MM.1S (cell line): Measurements from ENCODE around the gene CFAP46.
"Not testable (repeated sequence)": the region's sequence is repeated elsewhere in the genome, so short reads cannot be mapped to it uniquely, and the experiment has no call there.

Experiments
- DNase-seq: peaks from one replicate; pipeline ENCODE4 v3.0.0-alpha.2; 2015
- H2AFZ ChIP-seq: fragments of 300-600 bp; sonication (generic); 2 replicates; pipeline ENCODE4 v1.6.0; 2016; ENCODE audit warnings: antibody characterized with exemption, low read length
- H3F3A ChIP-seq: fragments of 300-600 bp; sonication (generic); 2 replicates; pipeline ENCODE4 v1.6.1; 2016; ENCODE audit warnings: mild to moderate bottlenecking, antibody characterized with exemption, low read length, moderate library complexity, mixed read lengths; ENCODE audit not compliant: insufficient read depth
- H3K27ac ChIP-seq: fragments of 300-600 bp; sonication (generic); 2 replicates; pipeline ENCODE4 v1.5.1; 2016; ENCODE audit warnings: mild to moderate bottlenecking, low read length
- H3K27me3 ChIP-seq: fragments of 300-600 bp; sonication (generic); replicated peaks from 2 replicates; pipeline ENCODE4 v1.6.0; 2016; ENCODE audit warnings: low read length; ENCODE audit not compliant: insufficient read depth
- H3K36me3 ChIP-seq: fragments of 300-600 bp; sonication (generic); replicated peaks from 2 replicates; pipeline ENCODE4 v1.6.1; 2016; ENCODE audit warnings: mild to moderate bottlenecking, low read length, mixed read lengths; ENCODE audit not compliant: insufficient read depth
- H3K4me1 ChIP-seq: fragments of 300-600 bp; sonication (generic); 2 replicates; pipeline ENCODE4 v1.6.1; 2016; ENCODE audit warnings: low read length, mixed read lengths
- H3K4me2 ChIP-seq: fragments of 300-600 bp; sonication (generic); 2 replicates; pipeline ENCODE4 v1.6.0; 2016; ENCODE audit warnings: low read depth, low read length
- H3K4me3 ChIP-seq: fragments of 300-600 bp; sonication (generic); 2 replicates; pipeline ENCODE4 v1.5.1; 2016; ENCODE audit warnings: low read length, mixed read lengths
- H3K79me2 ChIP-seq: fragments of 300-600 bp; sonication (generic); 2 replicates; pipeline ENCODE4 v1.6.1; 2016; ENCODE audit warnings: mixed run types, low read length, mixed read lengths
- H3K9ac ChIP-seq: fragments of 300-600 bp; sonication (generic); 2 replicates; pipeline ENCODE4 v1.6.1; 2016; ENCODE audit warnings: low read length, mixed read lengths
- H3K9me2 ChIP-seq: fragments of 300-600 bp; sonication (generic); replicated peaks from 2 replicates; pipeline ENCODE4 v1.6.1; 2016; ENCODE audit warnings: mild to moderate bottlenecking, low read length, mixed read lengths; ENCODE audit not compliant: insufficient read depth
- H3K9me3 ChIP-seq: fragments of 300-600 bp; sonication (generic); replicated peaks from 2 replicates; pipeline ENCODE4 v1.6.1; 2016; ENCODE audit warnings: mild to moderate bottlenecking, low read length, mixed read lengths; ENCODE audit not compliant: insufficient read depth
- H4K20me1 ChIP-seq: fragments of 300-600 bp; sonication (generic); 2 replicates; pipeline ENCODE4 v1.6.1; 2016; ENCODE audit warnings: mild to moderate bottlenecking, low read length, moderate library complexity, mixed read lengths; ENCODE audit not compliant: insufficient read depth
- EZH2 ChIP-seq: fragments of 300-600 bp; sonication (generic); optimal IDR thresholded peaks from 2 replicates; pipeline ENCODE3; 2017; ENCODE audit warnings: low read depth, mild to moderate bottlenecking, antibody characterized with exemption, low read length, mixed read lengths
- EZH2phosphoT487 ChIP-seq: fragments of 300-600 bp; sonication (generic); IDR thresholded peaks from 2 replicates; pipeline ENCODE4 v1.6.1; 2018; ENCODE audit warnings: antibody characterized with exemption, low read length
- TF ChIP-seq, protein P1 (sequence below): fragments of 300-600 bp; sonication (generic); IDR thresholded peaks from 2 replicates; pipeline ENCODE4 v1.5.1; 2016; ENCODE audit warnings: antibody characterized with exemption, low read length, mixed read lengths

The CFAP46 gene

DNA sequence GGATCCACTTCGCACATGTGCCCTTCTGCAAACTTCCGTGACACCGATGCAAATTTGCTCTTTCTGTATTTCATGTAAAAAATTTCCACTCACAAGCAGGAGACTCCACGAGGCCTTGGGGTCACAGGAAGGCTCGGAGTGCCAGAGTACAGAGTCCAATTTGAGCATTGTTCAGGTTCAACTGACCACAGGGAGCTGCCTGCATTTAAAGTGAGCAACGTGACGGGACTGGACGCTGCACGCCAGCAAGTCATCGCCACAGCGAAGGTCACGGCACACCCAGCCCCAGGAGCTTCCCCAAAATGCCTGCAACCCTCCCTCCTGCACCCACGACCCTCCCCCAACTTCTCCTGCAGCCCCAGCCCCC is 115.0 kb downstream of the CFAP46 start:
- H3K9me3 ChIP-seq: no peaks in the 10 kb centered on the region
- no peaks in the 10 kb centered on the region for H3K79me2 ChIP-seq
- no peak overlapping the region for H3K27ac ChIP-seq
- no peaks in the 10 kb centered on the region for H3K36me3 ChIP-seq
- no peaks in the 10 kb centered on the region for H4K20me1 ChIP-seq
- H3K4me2 ChIP-seq: no peak overlapping the region
- H3K4me1 ChIP-seq: no peaks in the 10 kb centered on the region
- H2AFZ ChIP-seq: no peak overlapping the region
- no peak overlapping the region for H3K9ac ChIP-seq
- H3K4me3 ChIP-seq: no peak overlapping the region
- TF ChIP-seq, protein P1, sequence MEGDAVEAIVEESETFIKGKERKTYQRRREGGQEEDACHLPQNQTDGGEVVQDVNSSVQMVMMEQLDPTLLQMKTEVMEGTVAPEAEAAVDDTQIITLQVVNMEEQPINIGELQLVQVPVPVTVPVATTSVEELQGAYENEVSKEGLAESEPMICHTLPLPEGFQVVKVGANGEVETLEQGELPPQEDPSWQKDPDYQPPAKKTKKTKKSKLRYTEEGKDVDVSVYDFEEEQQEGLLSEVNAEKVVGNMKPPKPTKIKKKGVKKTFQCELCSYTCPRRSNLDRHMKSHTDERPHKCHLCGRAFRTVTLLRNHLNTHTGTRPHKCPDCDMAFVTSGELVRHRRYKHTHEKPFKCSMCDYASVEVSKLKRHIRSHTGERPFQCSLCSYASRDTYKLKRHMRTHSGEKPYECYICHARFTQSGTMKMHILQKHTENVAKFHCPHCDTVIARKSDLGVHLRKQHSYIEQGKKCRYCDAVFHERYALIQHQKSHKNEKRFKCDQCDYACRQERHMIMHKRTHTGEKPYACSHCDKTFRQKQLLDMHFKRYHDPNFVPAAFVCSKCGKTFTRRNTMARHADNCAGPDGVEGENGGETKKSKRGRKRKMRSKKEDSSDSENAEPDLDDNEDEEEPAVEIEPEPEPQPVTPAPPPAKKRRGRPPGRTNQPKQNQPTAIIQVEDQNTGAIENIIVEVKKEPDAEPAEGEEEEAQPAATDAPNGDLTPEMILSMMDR: no peak
- TF ChIP-seq EZH2 (no peak), EZH2phosphoT487 (no peak)
- H3K27me3 ChIP-seq: peaks cover 33% of the 10 kb centered on the region
- no peaks in the 10 kb centered on the region for H3F3A ChIP-seq
- no peak for DNase-seq
- H3K9me2 ChIP-seq: no peaks in the 10 kb centered on the region

GRCh38 chr10:132826524-132827422 is 115.6 kb downstream of the CFAP46 start:
- Histone ChIP-seq H3K27ac (no peak overlapping the region), H3K9me2 (no peaks in the 10 kb centered on the region), H3K4me3 (no peak overlapping the region), H3K9ac (no peak overlapping the region), H3K27me3 (peaks cover 28% of the 10 kb centered on the region), H3K79me2 (no peaks in the 10 kb centered on the region), H3K36me3 (no peaks in the 10 kb centered on the region), H3K4me2 (no peak overlapping the region), H3F3A (no peaks in the 10 kb centered on the region), H2AFZ (no peak overlapping the region), H4K20me1 (no peaks in the 10 kb centered on the region), H3K4me1 (no peaks in the 10 kb centered on the region), H3K9me3 (no peaks in the 10 kb centered on the region)
- TF ChIP-seq, protein P1: no peak
- TF ChIP-seq EZH2: no peak
- no peak for DNase-seq

DNA sequence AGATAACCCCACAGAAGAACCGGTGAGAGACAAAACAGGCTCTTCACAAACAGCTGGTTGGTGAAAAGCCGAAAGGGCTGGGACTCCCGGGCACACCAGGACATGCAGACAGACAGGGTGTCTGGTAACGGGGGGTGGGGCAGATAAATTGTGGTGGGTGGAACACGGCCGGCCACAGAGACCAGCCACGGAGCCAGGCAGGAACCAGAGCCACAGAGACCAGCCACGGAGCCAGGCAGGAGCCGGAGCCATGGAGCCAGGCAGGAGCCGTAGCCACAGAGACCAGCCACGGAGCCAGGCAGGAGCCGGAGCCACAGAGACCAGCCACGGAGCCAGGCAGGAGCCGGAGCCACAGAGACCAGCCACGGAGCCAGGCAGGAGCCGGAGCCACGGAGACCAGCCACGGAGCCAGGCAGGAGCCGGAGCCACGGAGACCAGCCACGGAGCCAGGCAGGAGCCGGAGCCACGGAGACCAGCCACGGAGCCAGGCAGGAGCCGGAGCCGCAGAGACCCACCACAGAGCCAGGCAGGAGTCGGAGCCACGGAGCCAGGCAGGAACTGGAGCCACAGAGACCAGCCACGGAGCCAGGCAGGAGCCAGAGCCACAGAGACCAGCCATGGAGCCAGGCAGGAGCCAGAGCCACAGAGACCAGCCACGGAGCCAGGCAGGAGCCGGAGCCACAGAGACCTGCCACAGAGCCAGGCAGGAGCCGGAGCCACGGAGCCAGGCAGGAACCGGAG is 116.4 kb downstream of the CFAP46 start:
- H3K9ac ChIP-seq, H3K9me2 ChIP-seq, H3K79me2 ChIP-seq, H3F3A ChIP-seq, H3K36me3 ChIP-seq, H2AFZ ChIP-seq, H3K4me1 ChIP-seq, H3K4me3 ChIP-seq, DNase-seq, H4K20me1 ChIP-seq, H3K9me3 ChIP-seq, H3K4me2 ChIP-seq, H3K27ac ChIP-seq: not testable (repeated sequence)
- H3K27me3 ChIP-seq: peaks cover 26% of the 10 kb centered on the region

DNA sequence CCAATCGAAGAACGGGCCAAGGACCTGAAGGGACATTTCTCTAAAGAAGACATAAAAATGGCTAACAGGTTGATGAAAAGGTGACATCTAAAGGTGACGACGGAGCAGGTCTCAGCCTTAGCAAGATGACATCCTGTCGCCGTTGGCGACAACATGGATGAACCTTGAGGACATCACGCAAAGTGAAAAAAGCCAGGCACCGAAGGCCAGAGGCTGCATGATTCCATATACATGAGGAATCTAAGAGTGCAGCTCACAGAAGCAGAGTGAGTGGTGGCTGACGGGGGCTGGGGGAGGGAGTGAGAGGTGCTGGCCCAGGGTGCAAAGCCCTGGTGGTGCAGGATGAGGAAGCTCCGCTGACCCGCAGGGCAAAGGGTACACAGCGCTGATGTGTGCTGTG is 122.3 kb downstream of the CFAP46 start:
- Histone ChIP-seq H3F3A (no peaks in the 10 kb centered on the region), H3K4me3 (no peak overlapping the region), H3K4me2 (no peak overlapping the region), H3K36me3 (no peaks in the 10 kb centered on the region), H3K9me2 (no peaks in the 10 kb centered on the region), H3K79me2 (no peaks in the 10 kb centered on the region), H3K9me3 (no peaks in the 10 kb centered on the region), H3K27me3 (peaks cover 39% of the 10 kb centered on the region), H4K20me1 (no peaks in the 10 kb centered on the region), H3K4me1 (no peaks in the 10 kb centered on the region), H3K9ac (no peak overlapping the region), H3K27ac (no peak overlapping the region), H2AFZ (no peak overlapping the region)
- no peak for DNase-seq
- TF ChIP-seq EZH2: no peak
- TF ChIP-seq EZH2phosphoT487: no peak
- TF ChIP-seq, protein P1: no peak
